ENCODE measurements around the gene LRIG3. TPM values are rescaled to one million over a fixed set of nuclear protein-coding genes. Genes with fewer than 3 reads are reported as not detected.

LRIG3 gene
- total RNA-seq, 4 donors from 2014 or later, result 60.3 to 120 (median 78.3) TPM

DNA sequence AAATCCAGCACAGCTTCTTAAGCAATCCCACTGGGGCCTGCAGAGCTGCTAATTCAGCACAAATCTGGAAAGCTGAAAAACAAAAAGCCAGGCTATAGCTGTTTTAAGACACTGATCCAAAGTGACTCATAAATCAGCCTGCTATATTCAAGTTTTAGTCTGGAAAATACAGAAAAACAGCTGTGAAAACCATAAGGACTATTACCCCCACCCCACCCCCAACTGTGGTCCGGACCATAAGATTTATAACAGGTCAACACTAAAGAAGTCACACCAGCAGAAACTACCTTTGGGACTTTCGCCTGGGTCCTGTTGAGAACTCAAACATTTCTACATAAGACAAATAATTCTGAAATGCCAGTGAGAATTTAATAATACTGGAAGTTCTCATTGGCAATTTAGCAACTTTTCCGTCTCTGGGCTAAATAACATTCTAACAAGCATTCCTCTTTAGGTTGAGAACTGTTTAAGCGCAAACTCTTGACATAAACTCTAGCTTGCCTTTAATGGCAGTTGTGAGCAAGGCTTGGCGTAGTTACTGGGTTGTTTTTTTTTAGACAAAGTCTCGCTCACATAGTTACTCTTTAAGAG is 3.3 kb downstream of the LRIG3 start:
- peaks cover 0 to 10% (median 0%) of the 10 kb centered on the region in 3 donors for H3K36me3 ChIP-seq
- peaks cover 0 to 53% (median 10%) of the 10 kb centered on the region in 4 donors for H3K4me1 ChIP-seq
- DNase-seq (ENCODE audit: low spot score in 2 of 2), result no peak
- no peaks in the 10 kb centered on the region for H3K9me3 ChIP-seq
- no peaks in the 10 kb centered on the region for H3K27me3 ChIP-seq
- TF ChIP-seq EP300 (IDR thresholded peaks at IDR 0.05) (no peak), POLR2A (IDR thresholded peaks at IDR 0.05) (no peak)
- TF ChIP-seq, protein P1, sequence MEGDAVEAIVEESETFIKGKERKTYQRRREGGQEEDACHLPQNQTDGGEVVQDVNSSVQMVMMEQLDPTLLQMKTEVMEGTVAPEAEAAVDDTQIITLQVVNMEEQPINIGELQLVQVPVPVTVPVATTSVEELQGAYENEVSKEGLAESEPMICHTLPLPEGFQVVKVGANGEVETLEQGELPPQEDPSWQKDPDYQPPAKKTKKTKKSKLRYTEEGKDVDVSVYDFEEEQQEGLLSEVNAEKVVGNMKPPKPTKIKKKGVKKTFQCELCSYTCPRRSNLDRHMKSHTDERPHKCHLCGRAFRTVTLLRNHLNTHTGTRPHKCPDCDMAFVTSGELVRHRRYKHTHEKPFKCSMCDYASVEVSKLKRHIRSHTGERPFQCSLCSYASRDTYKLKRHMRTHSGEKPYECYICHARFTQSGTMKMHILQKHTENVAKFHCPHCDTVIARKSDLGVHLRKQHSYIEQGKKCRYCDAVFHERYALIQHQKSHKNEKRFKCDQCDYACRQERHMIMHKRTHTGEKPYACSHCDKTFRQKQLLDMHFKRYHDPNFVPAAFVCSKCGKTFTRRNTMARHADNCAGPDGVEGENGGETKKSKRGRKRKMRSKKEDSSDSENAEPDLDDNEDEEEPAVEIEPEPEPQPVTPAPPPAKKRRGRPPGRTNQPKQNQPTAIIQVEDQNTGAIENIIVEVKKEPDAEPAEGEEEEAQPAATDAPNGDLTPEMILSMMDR (IDR thresholded peaks at IDR 0.05), result no peak
- 17% methylated on average over 6 of the region's 6 CpGs for WGBS, 2 donors
- H3K4me3 ChIP-seq, result peak overlapping the region in 3 of 4 donors; percentile 69 to 92 (median 73)
- H3K27ac ChIP-seq, result peak overlapping the region; percentile 88 to 99 (median 94)

DNA sequence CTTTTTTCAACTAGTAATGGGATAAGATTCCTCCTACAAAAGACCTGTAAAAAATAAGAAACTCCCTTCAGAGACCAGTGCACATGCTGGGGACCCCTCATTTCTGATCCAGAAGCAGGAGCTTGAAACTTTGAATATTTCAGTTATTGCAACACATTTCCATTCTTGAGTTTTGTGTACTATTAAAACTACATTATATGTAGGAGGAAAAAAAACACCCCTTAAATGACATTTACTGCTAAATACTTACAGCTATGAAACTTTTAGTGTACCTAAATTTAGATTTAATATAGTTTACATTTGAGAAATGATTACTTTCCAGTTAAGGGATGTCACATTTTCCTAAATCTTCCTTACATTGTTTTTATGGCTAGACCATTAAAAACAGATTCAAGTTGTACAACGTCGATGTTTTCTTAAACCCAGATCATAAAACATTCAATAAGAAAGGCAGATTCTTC is 4.1 kb downstream of the LRIG3 start:
- no peak for DNase-seq (ENCODE audit: low spot score in 2 of 2)
- TF ChIP-seq POLR2A (IDR thresholded peaks at IDR 0.05), result no peak
- H3K4me3 ChIP-seq, result peak overlapping the region in 1 of 4 donors; percentile 92
- no peaks in the 10 kb centered on the region for H3K9me3 ChIP-seq
- peaks cover 0 to 12% (median 0%) of the 10 kb centered on the region in 3 donors for H3K36me3 ChIP-seq
- WGBS, 2 donors, result 18 to 31% methylated on average over 2 of the region's 2 CpGs
- no peaks in the 10 kb centered on the region for H3K27me3 ChIP-seq
- peaks cover 0 to 55% (median 10%) of the 10 kb centered on the region in 4 donors for H3K4me1 ChIP-seq
- peak overlapping the region in 3 of 4 donors; percentile 88 to 99 (median 94) for H3K27ac ChIP-seq

DNA sequence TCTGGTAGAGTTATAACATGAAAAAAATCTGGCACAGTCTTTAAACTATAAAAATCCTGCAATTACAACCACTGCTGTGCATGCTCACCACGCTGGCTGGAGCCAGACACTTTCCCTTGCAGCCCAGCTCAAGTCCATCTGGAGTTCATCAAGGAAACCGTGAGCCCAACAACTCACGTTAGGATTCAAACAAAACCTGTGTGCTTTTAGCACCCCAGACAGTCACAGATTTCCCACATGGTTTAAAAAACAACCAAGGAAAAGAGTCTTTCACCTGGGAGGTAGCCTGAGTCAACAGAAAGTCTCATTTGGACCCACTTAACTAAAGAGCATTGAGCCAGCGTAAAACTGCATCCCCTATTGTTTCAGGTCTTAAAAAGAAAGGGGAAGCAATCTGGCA is 4.7 kb downstream of the LRIG3 start:
- H3K4me1 ChIP-seq, result peaks cover 0 to 55% (median 10%) of the 10 kb centered on the region in 4 donors
- peak overlapping the region in 2 of 4 donors; percentile 2 to 92 for H3K4me3 ChIP-seq
- no peak for DNase-seq (ENCODE audit: low spot score in 2 of 2)
- no peaks in the 10 kb centered on the region for H3K27me3 ChIP-seq
- TF ChIP-seq POLR2A (IDR thresholded peaks at IDR 0.05) (no peak), EP300 (IDR thresholded peaks at IDR 0.05) (peak in 1 of 2 donors; percentile 43)
- H3K27ac ChIP-seq, result peak overlapping the region in 3 of 4 donors; percentile 15 to 99 (median 94)
- WGBS, 2 donors, result 25 to 33% methylated on average over 4 of the region's 4 CpGs
- H3K9me3 ChIP-seq, result no peaks in the 10 kb centered on the region
- peaks cover 0 to 13% (median 0%) of the 10 kb centered on the region in 3 donors for H3K36me3 ChIP-seq

DNA sequence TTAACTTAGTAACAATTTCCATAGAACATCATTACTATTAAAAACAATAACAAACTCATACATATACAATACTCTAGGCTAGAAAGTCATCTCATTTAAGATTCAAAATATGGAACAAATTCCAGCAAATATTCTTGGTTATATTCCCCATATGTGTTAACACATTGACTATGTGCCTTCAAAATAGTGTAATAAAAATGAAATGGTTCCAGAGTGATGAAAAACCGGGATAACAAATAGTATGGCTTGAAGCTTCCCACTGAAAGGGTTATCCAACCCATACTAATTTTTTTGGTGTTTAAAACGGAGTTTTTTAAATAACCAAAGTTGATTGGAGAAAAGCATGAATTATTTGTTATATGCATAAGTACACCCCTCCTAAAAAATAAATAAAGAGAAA is 5.3 kb downstream of the LRIG3 start:
- Histone ChIP-seq H3K4me3 (peak overlapping the region in 1 of 4 donors; percentile 2), H3K9me3 (no peaks in the 10 kb centered on the region), H3K36me3 (peaks cover 0 to 19% (median 0%) of the 10 kb centered on the region in 3 donors), H3K27ac (peak overlapping the region in 2 of 4 donors; percentile 94 to 99), H3K27me3 (no peaks in the 10 kb centered on the region), H3K4me1 (peaks cover 0 to 60% (median 10%) of the 10 kb centered on the region in 4 donors)
- WGBS, 2 donors, result 34 to 40% methylated on average over 2 of the region's 2 CpGs
- no peak for DNase-seq (ENCODE audit: low spot score in 2 of 2)
- no peak for TF ChIP-seq EP300 (IDR thresholded peaks at IDR 0.05)
- no peak for TF ChIP-seq POLR2A (IDR thresholded peaks at IDR 0.05)
- TF ChIP-seq, protein P1 (IDR thresholded peaks at IDR 0.05), result no peak

DNA sequence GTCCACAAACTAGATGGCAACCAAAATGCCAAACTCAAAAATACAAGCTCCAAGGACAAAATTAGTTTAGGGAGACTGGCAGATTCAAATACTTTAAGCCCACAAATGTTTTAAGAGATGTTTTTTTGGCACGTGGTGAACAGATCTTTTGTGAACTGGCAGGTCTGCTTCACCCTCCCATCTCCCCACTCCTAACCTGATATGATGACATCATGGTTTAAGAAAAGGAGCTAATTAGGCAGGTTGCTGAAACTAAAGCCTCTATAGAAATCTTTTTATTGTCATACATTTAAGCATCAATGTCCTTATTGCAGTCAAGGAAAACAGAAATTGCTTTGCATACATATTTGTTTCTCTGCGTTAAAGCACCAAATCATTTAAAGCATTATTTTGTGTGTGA is 5.8 kb downstream of the LRIG3 start:
- H3K9me3 ChIP-seq, result no peaks in the 10 kb centered on the region
- DNase-seq (ENCODE audit: low spot score in 2 of 2), result no peak
- peaks cover 0 to 66% (median 10%) of the 10 kb centered on the region in 4 donors for H3K4me1 ChIP-seq
- 44 to 46% methylated on average over 2 of the region's 2 CpGs for WGBS, 2 donors
- H3K27me3 ChIP-seq, result no peaks in the 10 kb centered on the region
- peak overlapping the region in 2 of 4 donors; percentile 94 to 99 for H3K27ac ChIP-seq
- peaks cover 0 to 19% (median 0%) of the 10 kb centered on the region in 3 donors for H3K36me3 ChIP-seq
- no peak overlapping the region for H3K4me3 ChIP-seq
- TF ChIP-seq EP300 (IDR thresholded peaks at IDR 0.05) (no peak), POLR2A (IDR thresholded peaks at IDR 0.05) (no peak)
- TF ChIP-seq, protein P1 (IDR thresholded peaks at IDR 0.05), result no peak

DNA sequence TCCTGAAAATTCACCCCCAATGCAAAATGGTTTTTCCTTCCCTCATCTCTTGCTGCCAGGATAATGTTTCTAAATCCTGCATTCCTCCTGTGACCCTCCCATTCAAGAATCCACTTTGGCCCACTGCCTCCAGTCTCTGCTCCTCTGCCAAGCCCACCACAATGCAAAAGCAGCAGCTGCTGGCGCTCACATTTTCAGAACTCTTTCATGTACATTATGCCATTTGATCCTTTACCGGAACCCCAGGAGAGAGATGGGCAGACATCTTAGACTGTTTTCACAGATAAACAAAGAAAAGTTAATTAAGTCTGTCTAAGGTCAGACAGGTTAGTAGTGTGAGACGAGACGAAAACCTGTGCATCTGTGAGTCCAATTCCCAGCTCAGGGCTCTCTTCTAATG is 12.9 kb downstream of the LRIG3 start:
- Histone ChIP-seq H3K27me3 (no peaks in the 10 kb centered on the region), H3K4me3 (no peak overlapping the region), H3K36me3 (peaks cover 0 to 55% (median 0%) of the 10 kb centered on the region in 3 donors), H3K4me1 (peaks cover 0 to 59% (median 5%) of the 10 kb centered on the region in 4 donors), H3K27ac (no peak overlapping the region), H3K9me3 (no peaks in the 10 kb centered on the region)
- TF ChIP-seq, protein P1 (IDR thresholded peaks at IDR 0.05), result no peak
- TF ChIP-seq EP300 (IDR thresholded peaks at IDR 0.05) (no peak), POLR2A (IDR thresholded peaks at IDR 0.05) (no peak)
- WGBS, 2 donors, result 50 to 55% methylated on average over 4 of the region's 4 CpGs
- DNase-seq (ENCODE audit: low spot score in 2 of 2), result no peak
